Mesendoderm (in vitro differentiated cells): Measurements from ENCODE around the gene ARHGAP11A.
A peak's percentile ranks its signal among the peaks of the same experiment; 100 is the strongest.

Source experiments
- DNase-seq: peaks from one replicate; pipeline ENCODE4 v3.0.0; 2013
- H2AK5ac ChIP-seq: 2 replicates; pipeline ENCODE4 v1.6.1; 2013; ENCODE audit warnings: low read length, inconsistent platforms
- H2BK120ac ChIP-seq: 2 replicates; pipeline ENCODE4 v1.6.1; 2013; ENCODE audit warnings: low read depth, mild to moderate bottlenecking, low read length, moderate library complexity, mixed read lengths
- H2BK15ac ChIP-seq: replicated peaks from 2 replicates; pipeline ENCODE4 v1.6.1; 2013; ENCODE audit warnings: low read depth, mild to moderate bottlenecking, moderate library complexity
- H2BK5ac ChIP-seq: 2 replicates; pipeline ENCODE4 v1.6.1; 2013; ENCODE audit warnings: low read length, inconsistent platforms
- H3K18ac ChIP-seq: 2 replicates; pipeline ENCODE4 v1.6.1; 2013; ENCODE audit warnings: mild to moderate bottlenecking, low read length, mixed read lengths
- H3K23ac ChIP-seq: one replicate; pipeline ENCODE4 v1.6.1; 2013; ENCODE audit warnings: low read length
- H3K27ac ChIP-seq: 2 replicates; pipeline ENCODE4 v1.5.1; 2013; ENCODE audit warnings: low read depth, mild to moderate bottlenecking, inconsistent platforms, low read length, moderate library complexity
- H3K27me3 ChIP-seq: 2 replicates; pipeline ENCODE4 v1.6.1; 2013; ENCODE audit warnings: low read length, control low read depth, mild to moderate bottlenecking, inconsistent platforms; ENCODE audit not compliant: insufficient read depth, poor library complexity
- H3K36me3 ChIP-seq: 2 replicates; pipeline ENCODE4 v1.6.1; 2013; ENCODE audit warnings: low read length, inconsistent platforms; ENCODE audit not compliant: control insufficient read depth, insufficient read depth
- H3K4ac ChIP-seq: one replicate; pipeline ENCODE4 v1.6.1; 2013; ENCODE audit warnings: low read depth, mild to moderate bottlenecking, low read length, moderate library complexity
- H3K4me1 ChIP-seq: 2 replicates; pipeline ENCODE4 v1.6.1; 2013; ENCODE audit warnings: low read depth, low read length, inconsistent platforms; ENCODE audit not compliant: control insufficient read depth
- H3K4me2 ChIP-seq: 2 replicates; pipeline ENCODE4 v1.6.1; 2013; ENCODE audit warnings: low read length
- H3K4me3 ChIP-seq: 2 replicates; pipeline ENCODE4 v1.5.1; 2013; ENCODE audit warnings: mild to moderate bottlenecking, low read length
- H3K56ac ChIP-seq: one replicate; pipeline ENCODE4 v1.6.1; 2013; ENCODE audit warnings: low read length
- H3K79me1 ChIP-seq: 2 replicates; pipeline ENCODE4 v1.6.1; 2013; ENCODE audit warnings: low read length, inconsistent platforms
- H3K79me2 ChIP-seq: 2 replicates; pipeline ENCODE4 v1.6.1; 2013; ENCODE audit warnings: mild to moderate bottlenecking, low read length; ENCODE audit not compliant: control insufficient read depth, insufficient read depth
- H3K9ac ChIP-seq: 2 replicates; pipeline ENCODE4 v1.6.1; 2013; ENCODE audit warnings: low read length, inconsistent platforms
- H4K5ac ChIP-seq: one replicate; pipeline ENCODE4 v1.6.1; 2013; ENCODE audit warnings: low read length
- H4K8ac ChIP-seq: one replicate; pipeline ENCODE4 v1.6.1; 2013; ENCODE audit warnings: low read depth, mild to moderate bottlenecking, control low read depth, low read length, moderate library complexity
- WGBS: extraction: QIAGEN DNeasy Blood & Tissue Kit; methylation state at CpG from one replicate; pipeline ENCODE4 v1.1.7; 2013; ENCODE audit warnings: low lambda C conversion rate, missing lambda C conversion rate; ENCODE audit not compliant: insufficient coverage; ENCODE audit errors: extremely low coverage; 5-methylcytosine and 5-hydroxymethylcytosine counted together

The ARHGAP11A gene

DNA sequence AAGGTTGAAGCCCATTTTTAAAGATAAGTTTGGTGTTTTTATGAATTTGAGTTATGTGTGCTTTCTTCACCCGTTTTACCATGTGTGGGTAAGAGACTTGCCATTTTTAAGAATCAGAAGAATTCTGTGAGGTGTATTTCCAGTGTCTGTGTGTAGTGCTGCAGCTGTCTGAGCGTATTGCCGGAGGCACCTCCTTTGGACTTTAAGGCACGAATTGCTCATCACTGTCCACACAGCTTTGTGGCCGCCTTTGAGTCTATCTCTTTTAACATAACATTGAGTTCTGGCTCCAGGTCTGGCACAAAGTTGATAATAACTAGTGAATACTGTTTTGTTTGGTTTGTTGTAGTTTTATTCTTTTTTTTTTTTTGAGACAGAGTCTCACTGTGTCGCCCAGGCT is 52.0 kb downstream of the ARHGAP11A start:
- Histone ChIP-seq H3K79me2 (no peaks in the 10 kb centered on the region), H2BK5ac (no peak overlapping the region), H2BK120ac (no peak overlapping the region), H4K5ac (no peak overlapping the region), H3K56ac (no peak overlapping the region), H3K27ac (no peak overlapping the region), H3K18ac (no peak overlapping the region), H3K4me1 (peaks cover 8% of the 10 kb centered on the region), H3K23ac (no peak overlapping the region), H2BK15ac (no peak overlapping the region), H3K36me3 (no peaks in the 10 kb centered on the region), H3K9ac (no peak overlapping the region), H4K8ac (no peak overlapping the region), H3K4ac (no peak overlapping the region), H3K27me3 (no peaks in the 10 kb centered on the region), H3K79me1 (no peaks in the 10 kb centered on the region), H3K4me3 (no peak overlapping the region), H2AK5ac (no peak overlapping the region), H3K4me2 (no peak overlapping the region)
- DNase-seq: no peak
- no CpG with 5 or more reads among the region's 6 CpGs for WGBS

DNA sequence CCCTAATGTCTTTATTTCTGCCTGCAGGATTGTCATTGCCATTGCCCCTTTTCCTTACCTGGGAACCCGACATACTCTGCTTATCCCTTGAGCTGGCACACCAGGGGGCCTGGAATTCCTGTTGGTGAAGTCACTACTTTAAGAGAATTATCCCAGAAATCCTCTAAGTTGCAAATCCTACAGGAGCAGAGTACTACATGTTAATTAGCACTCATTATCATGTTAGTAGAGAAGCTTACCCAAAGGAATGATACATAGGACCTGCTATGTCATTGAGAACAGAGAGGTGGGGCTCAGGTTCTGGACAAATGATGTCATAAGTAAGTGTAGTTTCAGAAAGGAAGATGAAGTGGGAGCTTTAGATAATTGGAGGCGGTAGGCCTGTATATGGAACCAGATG is 53.6 kb downstream of the ARHGAP11A start:
- no peaks in the 10 kb centered on the region for H3K79me2 ChIP-seq
- H2BK15ac ChIP-seq: no peak overlapping the region
- no peak overlapping the region for H3K18ac ChIP-seq
- no peak overlapping the region for H3K23ac ChIP-seq
- no peak overlapping the region for H3K4ac ChIP-seq
- no peaks in the 10 kb centered on the region for H3K27me3 ChIP-seq
- H3K9ac ChIP-seq: no peak overlapping the region
- no peak overlapping the region for H3K27ac ChIP-seq
- no peak overlapping the region for H2BK120ac ChIP-seq
- no peak overlapping the region for H4K5ac ChIP-seq
- H3K79me1 ChIP-seq: no peaks in the 10 kb centered on the region
- peak; percentile 96 for DNase-seq
- no CpG with 5 or more reads among the region's 2 CpGs for WGBS
- H3K4me2 ChIP-seq: no peak overlapping the region
- H2AK5ac ChIP-seq: no peak overlapping the region
- peaks cover 8% of the 10 kb centered on the region for H3K4me1 ChIP-seq
- no peak overlapping the region for H4K8ac ChIP-seq
- no peak overlapping the region for H3K56ac ChIP-seq
- no peaks in the 10 kb centered on the region for H3K36me3 ChIP-seq
- no peak overlapping the region for H2BK5ac ChIP-seq
- H3K4me3 ChIP-seq: no peak overlapping the region

- Histone ChIP-seq H4K8ac (no peak overlapping the region), H3K56ac (no peak overlapping the region), H3K36me3 (no peaks in the 10 kb centered on the region), H3K27ac (no peak overlapping the region), H2BK120ac (no peak overlapping the region), H3K4me1 (peaks cover 8% of the 10 kb centered on the region), H3K4me2 (no peak overlapping the region), H3K18ac (no peak overlapping the region), H3K23ac (no peak overlapping the region), H3K27me3 (no peaks in the 10 kb centered on the region), H3K79me2 (no peaks in the 10 kb centered on the region), H3K79me1 (no peaks in the 10 kb centered on the region), H3K9ac (no peak overlapping the region), H2BK15ac (no peak overlapping the region), H2BK5ac (no peak overlapping the region), H2AK5ac (no peak overlapping the region), H3K4me3 (no peak overlapping the region), H3K4ac (no peak overlapping the region), H4K5ac (no peak overlapping the region)
- DNase-seq: peak; percentile 83
- WGBS: no CpG with 5 or more reads among the region's 5 CpGs
Measured at GRCh38 chr15:32669896-32670611, 54.8 kb downstream of the ARHGAP11A start.

- Histone ChIP-seq H3K79me1 (no peaks in the 10 kb centered on the region), H3K18ac (no peak overlapping the region), H3K27me3 (no peaks in the 10 kb centered on the region), H3K9ac (no peak overlapping the region), H2BK15ac (no peak overlapping the region), H3K4me3 (no peak overlapping the region), H2BK120ac (no peak overlapping the region), H3K79me2 (no peaks in the 10 kb centered on the region), H3K56ac (no peak overlapping the region), H4K8ac (no peak overlapping the region), H3K36me3 (no peaks in the 10 kb centered on the region), H2BK5ac (no peak overlapping the region), H3K4me1 (peaks cover 8% of the 10 kb centered on the region), H3K4me2 (no peak overlapping the region), H3K27ac (no peak overlapping the region), H2AK5ac (no peak overlapping the region), H3K4ac (no peak overlapping the region), H3K23ac (no peak overlapping the region), H4K5ac (no peak overlapping the region)
- DNase-seq: no peak
- WGBS: no CpG with 5 or more reads among the region's 3 CpGs
Measured at GRCh38 chr15:32670623-32671022, 55.3 kb downstream of the ARHGAP11A start.

DNA sequence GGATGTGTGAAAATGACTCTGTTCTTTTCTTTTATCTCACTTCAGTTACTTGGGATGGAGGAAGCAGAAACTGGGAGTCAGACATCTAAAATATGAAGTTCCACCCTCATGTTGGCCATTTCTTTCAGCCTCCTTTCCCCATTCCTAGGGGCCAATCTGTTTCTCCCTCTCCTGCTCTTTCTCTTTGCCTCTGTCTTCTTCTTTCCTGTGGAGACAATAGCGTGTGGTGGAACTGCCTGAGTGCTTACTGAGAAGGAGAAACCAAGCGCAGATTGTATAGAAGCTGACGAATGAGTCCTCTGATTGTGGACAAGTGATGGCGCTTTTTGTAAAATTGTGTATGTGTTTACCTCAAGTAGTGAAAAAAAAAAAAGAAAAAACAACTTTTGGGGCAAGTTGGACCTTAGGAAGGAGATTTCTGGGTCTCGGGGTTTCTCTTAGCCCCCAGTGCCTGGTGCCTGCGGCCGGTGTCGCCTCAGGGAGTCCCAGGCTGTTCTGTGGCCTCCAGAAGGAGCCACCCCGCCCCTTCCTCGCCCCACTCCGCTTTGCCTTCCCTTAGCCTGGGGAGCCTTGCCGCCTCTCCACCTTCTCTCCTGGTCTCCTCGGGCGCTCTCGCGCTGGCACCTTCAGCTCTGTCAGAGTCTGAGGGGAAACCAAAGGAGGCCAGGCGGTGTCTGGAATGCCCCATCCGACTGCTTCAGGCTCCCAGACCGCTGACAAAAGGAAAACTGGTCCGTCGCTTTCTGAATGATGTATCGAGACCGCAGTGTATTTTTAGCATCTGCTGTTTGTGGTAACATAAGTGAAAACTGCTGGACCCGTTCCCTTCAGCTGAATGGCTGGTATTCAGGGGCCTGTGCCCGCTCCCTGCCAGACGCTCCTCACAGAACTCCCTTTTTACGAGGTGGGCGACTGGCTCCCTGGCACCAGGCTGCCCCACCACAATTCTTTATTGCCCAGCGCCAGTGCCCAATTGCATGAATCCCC is 56.3 kb downstream of the ARHGAP11A start:
- Histone ChIP-seq H4K5ac (no peak overlapping the region), H3K9ac (no peak overlapping the region), H3K27me3 (no peaks in the 10 kb centered on the region), H3K23ac (no peak overlapping the region), H3K27ac (no peak overlapping the region), H4K8ac (no peak overlapping the region), H3K4me1 (peaks cover 8% of the 10 kb centered on the region), H3K18ac (no peak overlapping the region), H3K36me3 (no peaks in the 10 kb centered on the region), H2BK5ac (no peak overlapping the region), H2BK120ac (no peak overlapping the region), H2AK5ac (no peak overlapping the region), H2BK15ac (no peak overlapping the region), H3K4me2 (no peak overlapping the region), H3K4ac (no peak overlapping the region), H3K79me1 (no peaks in the 10 kb centered on the region), H3K79me2 (no peaks in the 10 kb centered on the region), H3K4me3 (no peak overlapping the region), H3K56ac (no peak overlapping the region)
- no peak for DNase-seq
- no CpG with 5 or more reads among the region's 29 CpGs for WGBS
